ENCODE measurements around the gene BRCA2.

The BRCA2 gene, protein sequence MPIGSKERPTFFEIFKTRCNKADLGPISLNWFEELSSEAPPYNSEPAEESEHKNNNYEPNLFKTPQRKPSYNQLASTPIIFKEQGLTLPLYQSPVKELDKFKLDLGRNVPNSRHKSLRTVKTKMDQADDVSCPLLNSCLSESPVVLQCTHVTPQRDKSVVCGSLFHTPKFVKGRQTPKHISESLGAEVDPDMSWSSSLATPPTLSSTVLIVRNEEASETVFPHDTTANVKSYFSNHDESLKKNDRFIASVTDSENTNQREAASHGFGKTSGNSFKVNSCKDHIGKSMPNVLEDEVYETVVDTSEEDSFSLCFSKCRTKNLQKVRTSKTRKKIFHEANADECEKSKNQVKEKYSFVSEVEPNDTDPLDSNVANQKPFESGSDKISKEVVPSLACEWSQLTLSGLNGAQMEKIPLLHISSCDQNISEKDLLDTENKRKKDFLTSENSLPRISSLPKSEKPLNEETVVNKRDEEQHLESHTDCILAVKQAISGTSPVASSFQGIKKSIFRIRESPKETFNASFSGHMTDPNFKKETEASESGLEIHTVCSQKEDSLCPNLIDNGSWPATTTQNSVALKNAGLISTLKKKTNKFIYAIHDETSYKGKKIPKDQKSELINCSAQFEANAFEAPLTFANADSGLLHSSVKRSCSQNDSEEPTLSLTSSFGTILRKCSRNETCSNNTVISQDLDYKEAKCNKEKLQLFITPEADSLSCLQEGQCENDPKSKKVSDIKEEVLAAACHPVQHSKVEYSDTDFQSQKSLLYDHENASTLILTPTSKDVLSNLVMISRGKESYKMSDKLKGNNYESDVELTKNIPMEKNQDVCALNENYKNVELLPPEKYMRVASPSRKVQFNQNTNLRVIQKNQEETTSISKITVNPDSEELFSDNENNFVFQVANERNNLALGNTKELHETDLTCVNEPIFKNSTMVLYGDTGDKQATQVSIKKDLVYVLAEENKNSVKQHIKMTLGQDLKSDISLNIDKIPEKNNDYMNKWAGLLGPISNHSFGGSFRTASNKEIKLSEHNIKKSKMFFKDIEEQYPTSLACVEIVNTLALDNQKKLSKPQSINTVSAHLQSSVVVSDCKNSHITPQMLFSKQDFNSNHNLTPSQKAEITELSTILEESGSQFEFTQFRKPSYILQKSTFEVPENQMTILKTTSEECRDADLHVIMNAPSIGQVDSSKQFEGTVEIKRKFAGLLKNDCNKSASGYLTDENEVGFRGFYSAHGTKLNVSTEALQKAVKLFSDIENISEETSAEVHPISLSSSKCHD (N-terminal part only)
- 23.3 to 117 (median 49.2) reads per million in 17 experiments for total RNA-seq

DNA sequence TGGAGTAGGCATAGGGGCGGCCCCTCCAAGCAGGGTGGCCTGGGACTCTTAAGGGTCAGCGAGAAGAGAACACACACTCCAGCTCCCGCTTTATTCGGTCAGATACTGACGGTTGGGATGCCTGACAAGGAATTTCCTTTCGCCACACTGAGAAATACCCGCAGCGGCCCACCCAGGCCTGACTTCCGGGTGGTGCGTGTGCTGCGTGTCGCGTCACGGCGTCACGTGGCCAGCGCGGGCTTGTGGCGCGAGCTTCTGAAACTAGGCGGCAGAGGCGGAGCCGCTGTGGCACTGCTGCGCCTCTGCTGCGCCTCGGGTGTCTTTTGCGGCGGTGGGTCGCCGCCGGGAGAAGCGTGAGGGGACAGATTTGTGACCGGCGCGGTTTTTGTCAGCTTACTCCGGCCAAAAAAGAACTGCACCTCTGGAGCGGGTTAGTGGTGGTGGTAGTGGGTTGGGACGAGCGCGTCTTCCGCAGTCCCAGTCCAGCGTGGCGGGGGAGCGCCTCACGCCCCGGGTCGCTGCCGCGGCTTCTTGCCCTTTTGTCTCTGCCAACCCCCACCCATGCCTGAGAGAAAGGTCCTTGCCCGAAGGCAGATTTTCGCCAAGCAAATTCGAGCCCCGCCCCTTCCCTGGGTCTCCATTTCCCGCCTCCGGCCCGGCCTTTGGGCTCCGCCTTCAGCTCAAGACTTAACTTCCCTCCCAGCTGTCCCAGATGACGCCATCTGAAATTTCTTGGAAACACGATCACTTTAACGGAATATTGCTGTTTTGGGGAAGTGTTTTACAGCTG is at the start of gene BRCA2, which contains the start of gene ZAR1L:
BRCA2 (plus strand) TSS at position 271 of the 790 bp plus-strand sequence. CDS start 953 bp downstream, outside the sequence.
ZAR1L (minus strand) TSS at position 126 of the 790 bp plus-strand sequence. CDS start 3,438 bp downstream, outside the sequence.
- peak; percentile 94 to 97 (median 97) for DNase-seq

DNA sequence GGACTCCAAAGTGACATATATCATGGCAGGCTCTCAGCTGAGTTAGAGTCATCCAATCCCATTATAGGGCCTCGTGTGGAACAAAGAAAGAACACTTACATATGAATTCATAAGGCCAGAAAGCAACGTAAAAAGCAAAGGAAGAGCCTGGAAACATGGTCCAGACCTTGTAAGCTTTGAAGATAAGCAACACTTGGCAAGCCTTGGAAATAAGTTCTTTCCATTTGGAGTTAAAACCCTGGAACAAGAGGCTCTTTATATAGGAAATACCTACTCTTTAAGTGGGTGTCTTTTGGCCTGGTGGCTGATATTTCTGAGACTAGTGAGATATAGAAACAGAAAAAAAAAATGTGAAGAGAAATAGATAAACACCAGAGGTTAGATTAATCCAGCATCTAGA is 49.6 kb upstream of the BRCA2 start:
- no peak for DNase-seq

DNA sequence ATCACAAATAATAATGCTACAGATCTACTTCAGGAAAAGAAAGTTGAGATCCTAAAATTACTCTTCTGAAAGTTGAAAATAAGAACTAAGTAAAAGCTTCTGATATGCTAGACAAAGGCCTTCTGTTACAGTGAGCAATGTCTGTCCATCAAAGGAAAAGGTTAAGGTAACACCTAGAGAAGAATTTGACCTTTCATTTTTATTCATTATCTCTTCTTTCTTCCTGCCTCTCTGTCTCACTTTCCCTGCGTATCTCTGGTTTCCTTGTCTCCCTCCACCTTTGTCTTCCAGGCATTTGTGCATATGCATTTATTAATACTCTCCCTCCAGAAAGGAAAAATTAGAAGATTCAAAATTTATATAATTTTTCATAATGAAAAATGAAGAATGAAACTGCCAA is 49.2 kb upstream of the BRCA2 start:
- no peak for DNase-seq

DNA sequence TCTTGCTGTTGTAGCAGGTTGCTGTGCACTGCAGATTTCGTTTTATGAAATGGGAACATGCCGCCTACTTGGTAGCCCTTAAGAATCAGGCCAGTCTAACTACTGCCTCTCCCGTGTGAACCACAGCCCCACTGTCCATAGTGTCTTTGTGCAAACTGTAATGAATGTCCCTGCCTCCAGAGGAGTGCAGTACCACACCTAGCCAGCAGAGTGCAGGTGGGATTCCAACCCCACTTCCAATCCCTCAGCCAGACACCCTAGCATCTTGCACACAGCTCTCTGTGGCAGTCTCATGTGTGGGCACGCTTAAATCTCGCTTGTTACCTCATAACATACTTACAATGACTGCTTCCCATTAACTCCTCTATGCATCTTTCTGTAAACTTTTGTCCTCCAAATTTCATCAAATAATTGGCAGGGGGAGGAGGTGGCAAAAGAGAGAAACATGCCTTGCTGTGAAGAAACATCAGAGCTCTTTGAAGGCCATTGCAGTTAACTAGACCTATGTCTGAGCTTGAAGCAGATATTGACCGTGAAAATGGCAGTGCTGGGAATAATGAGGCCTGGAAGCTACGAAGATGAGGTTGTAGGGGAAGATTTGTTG is 47.4 kb upstream of the BRCA2 start:
- peak in 2 of 4 experiments; percentile 5 to 34 for DNase-seq

DNA sequence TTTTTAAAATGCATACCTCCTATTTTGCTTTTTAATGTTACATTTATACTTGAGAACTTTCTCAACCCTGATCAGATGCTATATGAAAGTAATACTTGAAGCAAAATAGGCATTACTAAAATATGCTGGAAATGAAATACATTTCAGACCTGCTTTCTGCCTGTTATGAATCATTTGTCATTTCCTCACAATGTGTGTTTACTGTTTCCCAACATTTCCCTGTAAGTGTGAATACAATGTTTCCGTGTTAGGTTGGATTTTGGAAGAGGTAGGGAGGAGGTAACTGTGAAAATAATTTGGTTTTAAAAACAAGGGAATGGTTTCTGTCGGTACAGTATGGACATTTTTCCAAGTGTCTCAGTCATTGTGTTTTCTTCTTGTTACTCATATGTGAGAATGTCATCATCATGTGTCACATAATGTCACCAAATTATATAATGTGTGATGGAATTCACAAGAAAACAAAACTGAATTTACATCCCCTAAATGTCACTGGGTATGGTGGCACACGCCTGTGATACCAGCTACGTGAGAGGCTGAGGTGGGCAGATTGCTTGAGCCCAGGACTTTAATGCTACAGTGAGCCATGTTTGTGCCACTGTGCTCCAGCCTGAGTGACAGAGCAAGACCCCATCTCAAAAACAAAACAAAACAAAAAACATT is 43.2 kb upstream of the BRCA2 start:
- peak in 1 of 4 experiments; percentile 9 for DNase-seq

DNA sequence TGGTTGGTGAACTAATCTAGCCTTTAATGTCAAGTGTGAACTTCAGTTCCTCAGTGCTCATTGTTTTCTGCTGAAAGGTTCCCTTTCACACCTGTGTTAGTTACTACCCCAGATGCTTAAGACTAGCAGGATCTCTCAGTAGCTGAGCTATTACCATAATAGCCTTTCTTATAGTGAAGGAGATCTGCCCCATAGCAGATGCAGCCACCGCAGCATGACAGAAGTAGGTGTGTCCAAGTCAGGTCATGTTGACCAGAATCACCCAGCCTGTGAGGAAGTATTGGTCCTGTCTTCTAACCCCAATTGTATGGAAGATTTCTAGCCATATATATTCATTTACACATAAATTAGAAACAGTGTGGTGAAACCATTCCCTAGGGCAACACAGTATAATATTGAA is 37.5 kb upstream of the BRCA2 start:
- no peak for DNase-seq

DNA sequence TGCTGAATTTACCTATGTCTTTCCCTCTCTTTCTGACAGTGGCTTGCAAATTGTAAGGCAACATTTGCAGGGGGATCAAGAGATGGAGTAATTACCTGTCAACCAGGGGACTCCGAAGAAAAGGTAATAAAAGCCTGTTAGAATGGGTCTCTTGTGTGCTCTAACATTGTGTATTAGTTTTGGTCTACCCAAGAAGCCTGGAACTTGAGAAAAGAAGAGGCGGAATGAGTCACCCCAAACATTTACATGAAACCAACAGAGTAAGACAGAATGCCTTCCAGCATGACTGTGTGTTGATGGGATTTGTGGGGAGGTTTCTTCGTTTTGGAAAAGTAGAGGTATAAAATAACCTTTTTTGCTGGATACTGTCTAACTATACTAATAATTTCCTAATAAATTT is 36.9 kb upstream of the BRCA2 start:
- DNase-seq, result peak in 2 of 4 experiments; percentile 20 to 23

DNA sequence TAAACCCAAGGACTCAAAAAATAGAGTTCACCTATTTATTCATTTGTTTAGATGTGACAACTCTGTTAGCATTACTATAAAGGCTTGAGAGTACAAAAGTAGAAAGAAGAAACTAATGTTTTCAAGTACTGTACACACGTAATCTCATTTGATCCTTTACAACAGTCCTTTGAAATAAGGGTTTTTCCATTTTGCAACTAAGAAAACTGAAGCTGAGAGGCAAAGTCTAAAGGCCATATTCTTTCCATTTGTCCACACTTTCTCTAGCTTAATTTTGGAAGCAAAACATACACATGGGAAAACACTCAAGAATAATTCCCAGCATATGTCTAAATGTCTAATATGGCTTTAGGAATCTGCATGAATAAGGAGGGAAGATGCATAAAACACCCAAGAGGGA is 34.2 kb upstream of the BRCA2 start:
- DNase-seq, result no peak

DNA sequence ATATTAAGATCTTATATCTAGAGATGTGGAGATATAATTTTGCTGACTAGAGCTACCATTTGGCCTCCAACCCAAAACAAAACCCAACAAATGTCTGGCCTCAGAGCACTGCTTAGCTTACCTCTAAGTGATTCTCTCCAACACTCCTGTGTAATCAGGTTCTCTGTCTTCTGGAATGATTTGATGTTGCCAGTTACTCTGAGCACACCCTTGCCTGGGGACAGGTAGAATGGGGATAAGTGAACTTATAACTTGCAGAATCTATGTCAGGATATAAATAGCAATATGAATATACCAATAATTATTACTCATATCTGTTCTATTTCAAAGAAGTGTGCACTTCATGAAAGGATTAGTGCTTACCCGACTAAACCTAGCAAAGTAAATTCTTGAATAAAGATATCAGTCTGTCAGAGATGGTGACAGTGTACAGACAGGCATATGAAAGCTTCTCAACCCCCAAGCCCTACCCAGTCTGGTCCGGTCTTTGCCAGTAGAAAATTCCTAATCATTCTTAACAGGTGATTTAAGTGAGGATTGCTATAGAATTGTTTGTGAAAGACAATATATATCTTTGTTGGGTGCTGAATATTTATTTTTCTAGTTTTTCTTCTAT is 33.1 kb upstream of the BRCA2 start:
- no peak for DNase-seq

DNA sequence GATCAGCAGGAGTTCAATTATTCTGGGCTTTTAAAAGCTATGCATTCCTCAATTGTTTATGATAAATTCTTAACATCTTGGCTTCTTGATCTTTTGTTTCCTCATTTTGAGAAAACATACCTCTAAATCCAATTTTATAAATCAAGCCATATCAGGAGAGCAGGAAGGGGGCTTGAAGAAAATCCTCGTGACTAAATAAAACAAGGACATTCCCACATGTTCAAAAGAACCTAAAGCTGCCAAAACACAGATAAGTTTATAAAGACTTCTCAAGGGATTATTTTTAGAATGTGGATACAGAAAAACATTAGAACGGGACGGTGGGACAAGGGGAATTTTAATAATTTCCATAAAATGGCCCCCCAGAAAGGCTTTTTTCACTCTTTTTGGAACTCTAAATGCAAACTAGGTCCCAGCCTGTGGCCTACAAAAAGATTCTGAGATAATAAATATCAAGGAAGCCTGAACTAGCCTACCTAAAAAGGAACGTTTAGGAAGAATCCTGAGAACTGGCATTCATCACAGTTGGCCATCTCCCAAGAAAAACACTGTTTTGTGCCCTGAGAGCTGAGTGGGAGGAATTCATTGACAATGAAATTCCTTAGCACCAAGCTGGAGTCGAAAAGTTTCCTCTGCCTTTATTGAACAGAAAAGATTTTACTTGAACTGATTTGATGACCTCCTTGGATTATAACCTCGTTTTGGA is 30.2 kb upstream of the BRCA2 start:
- DNase-seq, result no peak

DNA sequence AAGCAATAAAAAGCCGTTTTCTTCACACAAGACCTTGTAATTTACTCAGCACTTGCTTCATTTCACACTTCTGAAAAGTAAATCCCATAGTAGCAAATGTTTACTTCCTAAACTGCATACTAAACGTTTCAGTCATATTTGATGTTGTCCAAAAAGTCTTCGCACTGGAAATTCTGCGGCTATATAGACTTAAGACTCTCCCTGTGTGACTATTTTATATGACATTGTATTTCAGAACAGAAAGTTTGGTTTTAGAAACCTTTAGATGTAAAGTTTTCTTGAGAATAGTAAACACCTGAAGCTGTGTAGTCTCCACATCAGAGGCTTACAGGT is 29.7 kb upstream of the BRCA2 start:
- DNase-seq, result no peak

DNA sequence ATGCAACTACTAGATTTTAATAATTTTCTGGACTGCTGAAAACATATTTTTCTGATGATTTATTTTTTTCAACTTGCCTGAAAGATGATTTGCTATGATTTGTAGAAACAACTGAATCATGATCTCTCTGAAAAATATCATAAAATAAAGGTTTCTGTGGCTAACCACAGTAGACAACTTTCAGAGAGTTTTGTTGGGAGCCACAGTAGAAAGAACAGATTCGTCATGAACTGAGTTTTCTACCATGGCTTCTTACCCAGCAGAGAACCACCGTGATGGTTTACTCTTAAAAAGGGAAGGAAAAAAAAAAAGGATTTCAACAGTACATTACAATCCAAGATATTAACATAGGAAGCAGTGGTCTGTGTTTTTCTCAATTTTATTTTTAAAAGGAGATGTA is 18.1 kb upstream of the BRCA2 start:
- no peak for DNase-seq

DNA sequence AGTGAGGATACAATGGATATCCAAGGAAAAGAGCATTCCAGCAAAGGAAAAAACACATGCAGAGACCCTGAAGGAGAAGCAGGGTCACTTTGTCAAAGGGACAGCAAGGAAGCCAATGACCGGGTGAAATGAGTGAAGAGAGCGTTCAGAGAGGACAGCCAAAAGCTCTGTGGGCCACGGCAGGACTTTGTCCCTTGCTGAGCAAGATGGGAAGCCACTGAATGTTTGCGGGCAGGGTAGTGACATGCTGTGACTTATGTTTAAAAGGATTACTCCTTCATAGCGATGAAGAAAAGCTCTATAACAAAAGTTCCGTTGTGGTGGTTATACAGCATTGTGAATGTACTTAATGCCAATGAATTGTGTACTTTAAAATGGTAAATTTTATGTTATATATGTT is 16.6 kb upstream of the BRCA2 start:
- DNase-seq, result no peak

DNA sequence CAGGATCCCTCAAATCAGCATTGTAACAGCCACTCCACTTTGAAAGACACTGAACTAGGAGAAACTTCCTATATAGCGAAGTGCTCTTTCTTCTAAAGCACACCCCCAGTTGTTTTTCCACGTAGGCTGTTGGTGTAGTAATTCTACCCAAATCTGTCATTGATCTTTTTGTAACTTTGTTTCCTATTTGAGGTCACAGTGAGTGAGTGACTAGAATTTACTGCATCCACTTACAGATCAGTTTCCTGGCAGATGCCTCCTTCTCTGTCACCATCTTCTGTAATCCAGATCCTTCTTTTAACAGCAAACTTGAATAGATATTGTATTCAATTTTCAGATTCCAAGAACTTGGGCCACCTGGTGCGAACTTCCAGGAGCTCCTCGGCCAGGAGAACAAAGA is 15.4 kb upstream of the BRCA2 start:
- no peak for DNase-seq

DNA sequence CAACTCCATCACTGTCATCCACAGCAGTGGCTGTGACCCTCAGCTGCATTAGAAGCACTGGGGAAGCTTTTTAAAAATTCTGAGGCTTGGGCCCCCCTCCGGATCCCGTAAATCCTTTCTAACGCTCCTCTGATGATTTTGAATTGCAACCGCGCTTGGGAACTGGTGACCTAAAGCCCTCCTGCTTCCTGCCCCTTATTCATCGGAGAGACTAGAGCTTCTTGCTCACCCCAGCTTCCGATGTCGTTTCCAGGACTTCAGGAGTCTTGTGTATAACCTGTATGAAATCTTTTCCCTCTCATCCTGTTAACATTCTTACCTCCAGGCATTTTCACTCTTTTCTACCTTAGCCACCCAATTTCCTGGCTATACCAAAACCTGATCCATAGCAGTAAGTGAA is 14.9 kb upstream of the BRCA2 start:
- no peak for DNase-seq

DNA sequence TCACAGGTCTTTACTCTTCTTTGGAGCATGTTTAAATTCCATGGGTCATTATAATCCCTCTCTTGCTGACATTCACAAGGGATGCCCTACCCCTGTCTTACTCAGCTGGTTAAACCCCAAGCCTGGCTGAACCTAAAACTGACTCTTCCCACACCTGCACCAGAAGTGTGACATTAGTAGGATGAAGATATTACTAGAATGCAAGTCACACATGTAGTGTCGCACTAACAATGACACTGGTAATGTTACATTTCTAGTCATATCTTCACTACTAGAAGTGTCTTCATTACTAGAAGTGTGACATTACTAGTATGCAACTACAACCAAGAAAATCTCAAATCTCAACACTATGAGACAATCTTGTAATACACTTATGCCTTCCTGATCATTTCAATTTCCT is 14.4 kb upstream of the BRCA2 start:
- no peak for DNase-seq

DNA sequence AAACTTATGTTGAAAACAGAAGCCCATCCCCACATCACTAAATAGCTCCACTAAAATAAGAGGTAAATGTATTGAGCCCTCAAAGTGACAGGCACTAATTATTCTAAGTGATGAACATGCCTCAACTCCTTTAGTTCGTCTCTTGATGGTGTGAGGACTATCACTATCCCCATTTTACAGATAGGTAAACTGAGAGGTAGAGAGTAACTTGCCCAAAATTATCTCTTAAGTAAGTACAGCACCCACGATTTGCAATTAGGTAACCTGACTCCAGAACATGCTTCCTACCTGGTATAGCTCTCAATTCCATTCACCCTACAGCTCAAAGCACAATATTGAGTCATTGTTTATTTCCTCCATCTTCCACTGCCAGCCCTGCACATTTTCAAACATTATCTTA is 12.8 kb upstream of the BRCA2 start:
- DNase-seq, result no peak

DNA sequence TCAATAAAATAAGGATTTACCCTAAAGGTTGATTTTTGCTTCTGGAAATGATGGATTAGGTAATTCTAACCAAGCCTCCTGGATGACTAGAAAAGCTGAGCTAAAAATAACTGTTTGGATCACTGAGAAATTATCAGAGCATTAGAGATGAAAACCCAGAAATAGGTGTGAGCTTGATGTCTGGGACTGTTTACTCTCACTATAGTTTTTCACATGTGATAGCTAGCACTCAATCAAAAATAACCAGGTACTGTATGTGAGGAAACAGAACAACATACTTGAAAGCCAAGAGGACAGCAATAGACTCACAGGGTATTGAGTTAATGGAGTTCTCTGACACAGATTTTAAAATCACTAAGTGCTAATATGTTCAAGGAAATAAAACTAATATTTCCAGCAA is 9.7 kb upstream of the BRCA2 start:
- DNase-seq, result no peak

DNA sequence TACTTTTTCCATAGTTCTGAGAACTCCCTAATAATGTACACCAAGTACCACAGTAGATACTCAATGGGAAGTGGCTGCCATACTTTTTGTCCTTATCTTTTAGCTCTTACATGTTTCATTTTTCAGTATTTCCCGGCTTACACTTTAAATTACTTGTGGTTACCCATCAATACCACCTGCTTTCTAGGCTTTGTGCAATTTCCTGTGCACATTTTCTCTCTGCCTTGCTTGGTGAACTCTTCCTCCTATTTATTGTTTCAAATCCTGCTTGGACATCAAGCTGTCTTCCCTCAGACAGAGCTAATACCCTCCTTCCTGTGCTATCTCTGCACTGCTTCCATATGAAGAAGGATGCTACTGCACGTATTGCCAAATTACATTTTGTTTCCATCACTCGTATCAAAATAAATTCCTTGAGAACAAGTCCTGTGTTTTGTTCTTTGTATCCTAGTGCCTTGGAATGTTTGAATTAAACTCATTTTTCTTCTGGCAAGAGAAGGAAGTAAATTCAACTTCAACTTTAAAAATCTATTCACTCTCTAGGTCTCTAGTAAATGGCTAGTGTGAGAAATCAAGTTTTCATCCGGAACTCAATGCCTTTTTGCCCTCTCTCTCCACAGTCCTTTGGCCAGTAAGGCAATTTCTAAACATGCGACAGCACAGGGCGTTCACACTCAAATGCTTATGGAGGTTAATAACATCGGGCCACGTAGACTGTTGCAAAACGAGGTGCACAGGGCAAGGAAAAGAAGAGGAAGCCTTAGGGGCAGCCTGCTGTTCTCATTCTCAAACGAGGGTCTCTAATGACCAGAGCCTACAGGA is 5.8 kb upstream of the BRCA2 start:
- peak in 2 of 4 experiments; percentile 46 to 49 for DNase-seq
